GM18517 (cell line): ENCODE results near the gene PTPRN2.

Experiments
- ATAC-seq: cut with Tn5 transposase; IDR thresholded peaks from one replicate; pipeline ENCODE4 v1.9.1; 2021; ENCODE audit warnings: mild to moderate bottlenecking, moderate library complexity; ENCODE audit not compliant: unreplicated experiment

The PTPRN2 gene

DNA sequence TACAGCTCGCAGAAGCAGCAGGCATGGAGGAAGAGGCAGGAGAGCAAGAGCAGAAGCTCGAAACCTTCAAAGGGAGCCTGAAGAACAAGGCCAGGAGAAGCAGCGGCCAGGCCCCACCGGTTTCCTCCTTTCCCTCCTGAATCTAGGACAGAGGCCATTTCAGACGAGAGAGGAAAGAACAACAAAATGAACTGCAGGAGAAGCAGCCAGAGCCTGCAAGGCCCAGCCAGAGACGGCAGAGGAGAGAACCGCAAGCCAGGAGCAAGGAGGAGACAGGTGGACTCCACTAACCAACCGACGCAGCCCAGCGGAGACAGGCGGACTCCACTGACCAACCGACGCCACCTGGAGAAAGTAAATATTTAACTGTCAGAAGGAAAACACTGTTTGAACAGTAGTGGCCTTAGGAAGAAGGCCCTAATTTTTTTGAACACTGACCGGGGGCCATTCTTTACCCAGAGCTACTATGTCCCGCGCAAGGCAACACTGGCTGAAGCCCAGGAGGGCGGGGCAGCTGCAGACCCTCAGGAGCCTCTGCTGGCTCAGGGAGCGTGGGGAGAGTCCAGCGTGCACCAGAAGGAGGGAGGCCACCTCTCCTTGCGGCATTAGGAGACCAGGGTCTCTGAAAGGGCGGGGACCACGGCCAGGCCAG is 559.2 kb downstream of the PTPRN2 start:
- ATAC-seq = no peak

DNA sequence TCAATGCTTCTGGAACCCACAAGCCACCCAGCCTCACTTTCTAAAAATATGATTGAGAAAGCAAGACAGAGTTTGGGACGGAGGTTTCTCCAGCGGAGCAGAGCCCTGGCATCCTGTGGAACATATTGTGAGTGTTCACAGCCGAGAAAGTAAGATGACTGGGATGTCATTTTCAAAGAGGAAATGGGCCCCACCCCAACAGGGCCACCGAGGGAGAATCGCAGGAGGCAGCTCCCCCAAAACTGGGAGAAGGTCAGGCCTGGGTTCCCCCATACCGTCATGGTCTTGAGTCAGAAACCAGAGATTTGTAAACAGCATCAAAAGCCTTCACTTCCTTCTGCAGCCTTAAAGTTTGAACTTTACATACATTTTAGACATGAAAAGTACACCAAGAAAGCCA is 560.0 kb downstream of the PTPRN2 start:
- ATAC-seq = no peak

DNA sequence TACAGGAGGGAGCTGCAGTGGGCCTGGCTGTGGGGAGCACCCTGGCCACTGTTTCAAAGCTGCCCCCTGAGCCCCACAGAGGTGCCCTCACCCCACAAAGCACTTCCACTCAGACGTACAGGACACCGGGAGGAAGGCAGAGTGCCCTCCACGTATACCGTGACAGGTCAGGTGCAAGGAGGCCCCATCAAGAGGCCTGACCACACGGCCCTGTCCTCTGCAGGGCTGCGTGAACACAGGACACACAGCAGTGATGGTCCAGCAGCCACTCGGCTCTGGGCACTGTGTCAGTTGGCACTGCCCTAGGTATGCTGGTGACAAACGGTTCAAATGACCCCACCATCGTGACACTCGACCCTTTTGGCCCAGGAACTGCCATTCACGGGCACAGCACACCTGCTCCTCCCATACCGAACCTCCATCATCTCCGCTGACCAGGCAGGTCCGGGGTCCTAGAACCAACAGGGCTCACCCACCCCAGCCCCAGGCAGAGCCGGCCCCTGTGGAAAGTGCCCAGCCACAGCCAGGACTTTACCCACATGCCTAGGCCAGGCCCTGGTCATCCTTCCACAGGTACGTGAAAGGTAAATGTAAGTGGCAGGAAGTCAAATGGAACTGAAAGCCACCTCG is 560.9 kb downstream of the PTPRN2 start:
- ATAC-seq = no peak

DNA sequence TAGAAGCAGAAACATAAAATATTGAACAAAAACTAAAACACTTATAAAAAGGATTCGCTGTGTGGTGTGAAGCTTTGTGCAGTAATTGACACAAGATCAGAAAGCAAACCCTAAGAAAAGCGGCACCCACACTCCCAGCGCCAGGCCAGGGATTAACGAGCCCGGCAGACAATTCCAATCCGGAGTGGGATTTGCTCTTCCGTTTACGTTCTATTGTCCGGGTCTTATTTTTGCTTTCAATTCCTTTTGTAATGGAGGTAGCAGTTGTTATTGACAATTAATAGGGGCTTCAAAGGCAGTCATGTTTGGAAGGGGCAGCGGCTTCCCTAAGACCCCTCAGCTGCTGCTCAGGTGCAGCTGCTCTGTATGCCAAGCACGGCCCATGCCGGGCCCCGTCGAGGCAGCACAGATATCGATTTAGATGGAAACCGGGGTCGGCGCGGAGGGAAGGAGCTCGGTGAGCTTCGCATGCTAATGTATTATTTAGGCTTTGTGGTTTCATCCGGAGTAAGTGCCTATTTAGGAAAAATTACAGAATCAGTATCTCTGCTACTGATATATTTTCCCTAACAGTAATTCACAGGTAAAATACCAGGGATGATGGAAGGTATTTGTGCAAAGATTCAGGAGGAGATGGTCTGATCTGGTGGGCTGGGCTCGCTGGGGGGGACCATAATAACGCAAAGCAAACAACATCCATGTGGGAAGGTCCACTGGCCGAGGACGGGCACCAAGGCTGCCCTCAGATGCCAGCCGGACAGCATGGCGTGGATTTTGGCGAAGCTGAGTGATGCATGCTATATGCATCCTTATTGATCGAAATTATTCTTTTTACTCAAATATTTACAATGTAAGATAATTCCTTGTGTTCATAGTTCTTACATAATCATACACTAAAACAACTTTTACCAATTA is 561.7 kb downstream of the PTPRN2 start:
- ATAC-seq = no peak

DNA sequence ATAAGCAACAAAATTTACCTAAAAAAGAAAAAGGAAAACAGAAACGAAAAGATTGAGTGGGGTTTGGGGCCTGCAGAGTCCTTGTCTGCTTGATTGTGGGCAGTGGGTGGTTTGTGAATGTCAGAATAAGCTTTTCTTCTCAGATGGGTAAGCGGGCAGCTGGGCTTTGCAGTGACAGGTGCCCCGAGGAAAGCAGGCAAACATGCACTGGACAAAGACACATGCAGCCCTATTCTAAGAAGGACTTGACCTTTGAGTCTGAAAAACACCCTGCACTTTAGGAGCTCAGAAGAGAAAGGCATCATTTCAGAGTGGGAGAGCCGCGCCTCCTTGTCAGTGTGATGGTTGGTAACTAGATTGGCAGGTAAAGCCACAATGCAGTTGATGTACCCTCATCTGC is 562.7 kb downstream of the PTPRN2 start:
- ATAC-seq = no peak

DNA sequence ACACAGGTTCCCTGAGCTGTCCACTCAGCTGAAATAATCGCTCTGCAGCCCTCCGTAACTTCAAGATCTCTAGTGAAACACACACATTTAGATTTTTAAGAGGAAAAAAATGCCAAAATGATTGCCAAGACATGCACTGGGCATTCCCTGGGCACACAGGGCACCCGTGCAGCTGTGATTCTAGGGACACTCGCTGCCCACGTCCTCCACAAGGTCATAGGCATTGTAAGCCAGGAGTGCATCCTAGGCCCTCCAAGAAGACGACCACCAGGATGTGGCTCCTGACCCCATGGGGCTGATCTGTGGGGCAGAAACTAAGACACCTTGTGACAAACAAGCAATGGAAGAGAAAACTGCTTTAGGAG is 563.3 kb downstream of the PTPRN2 start:
- no peak for ATAC-seq

DNA sequence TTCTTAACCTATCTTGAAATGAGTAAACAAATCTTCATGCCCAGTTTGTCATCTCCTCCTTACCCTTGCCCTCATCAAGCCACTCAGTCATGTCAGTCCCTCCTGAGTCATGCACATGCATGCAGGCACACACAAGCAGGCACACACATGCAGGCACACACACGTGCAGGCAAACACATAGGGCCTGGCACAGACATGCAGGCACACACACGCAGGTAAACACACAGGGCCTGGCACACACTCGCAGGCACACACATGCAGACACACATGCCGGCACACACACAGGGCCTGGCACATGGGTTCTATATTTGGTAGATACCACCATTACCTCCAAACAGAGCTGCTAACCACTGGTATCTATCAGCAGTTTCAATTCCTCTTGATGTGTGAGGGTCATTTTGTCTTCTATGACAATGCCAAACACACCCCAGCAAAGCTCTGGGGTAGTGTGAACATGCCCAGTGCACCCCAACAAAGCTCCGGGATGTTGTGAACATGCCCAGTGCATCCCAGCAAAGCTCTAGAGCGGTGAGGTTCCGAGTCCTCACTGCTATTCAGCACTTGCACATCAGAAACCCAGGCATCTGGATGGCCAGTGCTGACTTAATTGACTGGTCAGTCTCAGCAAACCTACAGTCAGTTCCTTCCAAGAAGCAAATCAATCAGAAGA is 563.8 kb downstream of the PTPRN2 start:
- no peak for ATAC-seq

DNA sequence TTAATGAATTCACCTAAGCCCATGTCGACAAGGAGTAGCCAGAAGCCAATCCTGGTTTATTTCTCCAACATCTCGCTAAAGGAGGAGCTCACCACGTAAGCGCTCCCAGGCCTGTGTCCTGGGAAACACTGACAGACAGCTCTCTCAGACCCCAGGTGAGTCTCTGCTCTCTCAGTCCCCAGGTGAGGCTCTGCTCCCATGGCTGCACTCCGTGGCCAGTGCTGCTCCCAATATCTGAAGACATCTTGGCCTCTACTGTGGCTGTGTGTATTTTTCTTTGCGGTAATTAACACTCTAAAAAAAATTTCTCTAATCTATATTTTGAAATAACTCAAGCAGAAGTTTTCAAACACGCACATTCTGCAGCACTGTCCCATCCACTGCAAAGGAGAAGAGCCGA is 564.5 kb downstream of the PTPRN2 start:
- ATAC-seq = no peak

DNA sequence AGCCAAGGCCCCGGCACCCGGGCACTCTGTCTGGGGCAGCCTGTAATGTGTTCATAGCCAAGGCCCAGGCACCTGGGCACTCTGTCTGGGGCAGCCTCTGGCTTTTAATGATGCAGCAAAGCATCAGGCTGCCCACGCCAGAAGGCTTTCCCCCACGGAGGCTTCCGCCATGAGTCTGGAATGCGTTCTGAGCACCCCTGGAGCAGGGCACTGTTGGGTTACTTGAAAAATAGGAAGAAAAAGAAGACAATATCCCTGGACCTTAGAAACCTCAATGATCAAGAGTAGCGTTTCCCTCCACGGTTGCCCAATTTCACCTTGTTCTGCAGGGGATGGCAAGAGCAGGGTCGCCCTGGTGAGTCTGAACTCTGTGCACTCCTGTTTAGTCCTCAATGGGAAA is 565.0 kb downstream of the PTPRN2 start:
- ATAC-seq = no peak

DNA sequence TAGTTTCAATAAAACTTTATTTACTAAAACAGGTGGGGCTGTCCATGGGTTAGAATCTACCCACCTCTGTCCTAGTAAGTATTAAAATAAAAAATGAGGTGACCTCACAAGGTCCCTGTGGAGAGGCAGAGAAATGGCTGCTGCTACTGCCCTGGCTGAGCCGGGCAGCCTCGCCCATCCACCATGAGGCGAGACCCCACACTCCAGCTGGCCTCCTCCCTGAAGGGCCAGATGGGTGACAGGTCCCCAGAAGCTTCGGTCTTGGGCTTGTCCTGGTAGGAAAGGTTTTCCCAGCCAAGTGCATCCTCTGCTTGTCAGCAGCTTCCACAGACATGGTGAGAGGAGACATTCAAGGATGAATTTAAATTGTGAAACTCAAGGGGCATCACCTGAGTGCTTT is 565.8 kb downstream of the PTPRN2 start:
- no peak for ATAC-seq

DNA sequence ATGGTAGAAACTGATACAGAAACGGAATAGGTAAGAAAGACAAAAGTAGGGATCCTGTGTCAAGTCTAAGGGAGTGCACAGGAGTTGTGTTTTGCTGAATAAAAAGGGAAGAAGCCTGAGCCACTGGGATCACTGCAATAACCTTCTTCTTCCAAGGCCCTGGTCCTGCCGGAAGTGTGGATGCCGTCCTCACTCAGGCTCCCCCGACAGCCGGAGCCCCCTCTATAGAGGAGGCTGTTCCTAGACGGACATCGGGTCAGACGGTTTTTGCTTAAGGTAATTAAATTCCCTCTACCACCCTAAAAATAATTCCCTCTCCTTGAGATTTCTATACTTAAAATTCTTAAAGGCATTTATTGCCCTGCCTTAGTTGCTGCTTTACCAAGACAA is 566.9 kb downstream of the PTPRN2 start:
- ATAC-seq = no peak

DNA sequence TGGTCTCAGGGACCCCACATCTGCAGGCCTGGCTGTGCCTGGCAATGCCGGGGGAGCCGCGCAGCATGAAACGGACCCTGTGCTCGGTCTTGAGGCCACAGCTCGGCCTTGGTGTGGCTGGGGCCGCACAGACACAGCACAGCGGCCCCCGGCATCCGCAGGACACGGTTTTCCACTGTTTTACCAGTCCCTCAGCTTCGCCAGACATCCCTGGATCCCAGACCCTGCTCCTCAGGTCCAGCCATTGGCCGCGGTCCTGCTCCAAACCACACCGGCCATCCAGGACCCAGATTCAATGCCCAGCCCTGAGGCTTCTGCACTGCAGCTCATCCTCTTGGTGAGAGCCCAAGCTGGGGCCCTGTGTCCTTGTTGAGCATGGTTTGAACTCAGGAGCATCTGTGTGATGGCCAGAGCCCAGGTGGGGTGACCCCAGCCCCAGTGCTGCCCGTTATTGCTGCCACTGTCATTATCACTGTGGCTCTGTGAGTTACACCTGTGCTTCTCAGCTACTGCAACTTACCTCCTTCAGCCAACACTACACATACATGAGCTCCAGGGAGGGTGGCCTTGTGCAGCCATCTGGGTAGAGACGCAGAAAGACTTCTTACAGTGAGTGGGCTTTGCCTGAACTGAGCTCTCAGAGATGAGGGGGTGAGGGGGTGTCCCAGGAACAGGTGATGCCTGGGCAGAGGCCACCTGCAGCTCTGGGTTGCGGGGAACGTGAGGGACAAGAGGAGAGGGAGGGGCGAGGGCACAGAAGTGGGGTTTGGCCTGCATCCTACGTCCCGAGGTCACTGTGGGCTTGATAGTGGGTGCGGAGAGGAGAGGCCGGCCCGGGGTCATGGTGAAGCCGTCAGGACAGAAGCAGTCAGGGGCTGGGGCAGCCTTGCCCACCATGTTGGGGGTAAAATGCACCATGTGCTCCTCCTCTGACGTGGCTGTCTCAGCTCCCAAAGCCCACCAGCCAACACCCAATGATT is 567.6 kb downstream of the PTPRN2 start:
- ATAC-seq = no peak

DNA sequence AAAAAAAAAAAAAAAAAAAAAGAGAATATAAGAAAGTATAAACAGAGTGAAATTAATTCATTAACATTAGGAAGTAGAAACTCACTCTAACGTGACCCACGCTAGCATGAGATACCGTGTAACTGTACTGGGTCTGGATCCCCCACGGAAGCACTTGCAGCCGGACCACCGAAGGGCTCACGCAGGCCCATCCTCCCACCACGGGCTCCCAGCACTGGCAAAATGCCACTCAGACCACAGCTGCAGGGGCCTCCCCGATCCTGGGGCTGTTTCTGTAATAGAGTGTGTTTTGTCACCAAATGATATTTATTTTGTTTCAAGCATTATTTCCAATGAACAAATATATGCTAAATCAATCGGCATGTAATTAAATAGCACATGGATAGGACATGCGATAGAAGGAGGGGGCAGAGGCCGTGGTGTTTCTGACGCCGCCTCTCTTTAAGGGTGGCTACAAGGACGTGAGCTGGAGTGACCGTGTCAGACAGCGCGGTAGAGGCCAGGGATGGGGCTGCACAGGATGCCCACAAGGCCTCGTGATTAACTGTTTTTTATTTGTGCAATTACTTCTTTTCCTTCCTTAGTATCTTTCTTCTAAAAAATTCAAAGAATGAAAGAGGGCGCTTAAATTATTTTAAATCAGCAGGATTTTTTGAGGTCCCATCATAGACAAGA is 568.5 kb downstream of the PTPRN2 start:
- ATAC-seq = no peak

DNA sequence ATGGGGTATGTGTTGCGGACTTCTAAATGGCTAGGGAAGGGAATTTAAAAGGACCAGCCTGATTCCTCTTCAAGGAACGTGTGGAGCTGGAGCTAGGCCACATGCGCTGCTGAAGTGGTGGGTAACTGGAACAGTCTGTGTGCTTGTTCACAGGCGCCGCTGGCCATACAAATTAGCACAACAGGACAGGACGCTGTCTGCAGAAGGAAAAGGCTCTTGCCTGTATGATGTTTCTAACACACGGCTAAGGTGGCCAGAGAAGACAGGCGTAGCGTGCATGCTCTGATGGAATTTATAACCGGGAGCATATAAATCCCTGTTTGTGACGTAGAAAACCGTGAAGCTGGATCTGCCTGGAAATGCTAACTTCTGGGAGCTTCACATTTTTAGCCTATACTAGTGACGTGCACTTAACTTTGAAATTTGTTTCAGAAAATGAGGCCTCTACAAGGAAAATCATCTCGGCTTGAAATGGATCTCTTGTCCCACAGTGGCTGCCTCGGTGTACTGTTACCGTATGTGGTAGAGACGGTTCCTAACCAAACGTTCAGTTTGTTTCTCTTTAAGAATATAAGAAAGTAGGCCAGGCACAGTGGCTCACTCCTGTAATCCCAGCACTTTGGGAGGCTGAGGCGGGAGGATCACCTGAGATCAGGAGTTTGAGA is 569.4 kb downstream of the PTPRN2 start:
- no peak for ATAC-seq

DNA sequence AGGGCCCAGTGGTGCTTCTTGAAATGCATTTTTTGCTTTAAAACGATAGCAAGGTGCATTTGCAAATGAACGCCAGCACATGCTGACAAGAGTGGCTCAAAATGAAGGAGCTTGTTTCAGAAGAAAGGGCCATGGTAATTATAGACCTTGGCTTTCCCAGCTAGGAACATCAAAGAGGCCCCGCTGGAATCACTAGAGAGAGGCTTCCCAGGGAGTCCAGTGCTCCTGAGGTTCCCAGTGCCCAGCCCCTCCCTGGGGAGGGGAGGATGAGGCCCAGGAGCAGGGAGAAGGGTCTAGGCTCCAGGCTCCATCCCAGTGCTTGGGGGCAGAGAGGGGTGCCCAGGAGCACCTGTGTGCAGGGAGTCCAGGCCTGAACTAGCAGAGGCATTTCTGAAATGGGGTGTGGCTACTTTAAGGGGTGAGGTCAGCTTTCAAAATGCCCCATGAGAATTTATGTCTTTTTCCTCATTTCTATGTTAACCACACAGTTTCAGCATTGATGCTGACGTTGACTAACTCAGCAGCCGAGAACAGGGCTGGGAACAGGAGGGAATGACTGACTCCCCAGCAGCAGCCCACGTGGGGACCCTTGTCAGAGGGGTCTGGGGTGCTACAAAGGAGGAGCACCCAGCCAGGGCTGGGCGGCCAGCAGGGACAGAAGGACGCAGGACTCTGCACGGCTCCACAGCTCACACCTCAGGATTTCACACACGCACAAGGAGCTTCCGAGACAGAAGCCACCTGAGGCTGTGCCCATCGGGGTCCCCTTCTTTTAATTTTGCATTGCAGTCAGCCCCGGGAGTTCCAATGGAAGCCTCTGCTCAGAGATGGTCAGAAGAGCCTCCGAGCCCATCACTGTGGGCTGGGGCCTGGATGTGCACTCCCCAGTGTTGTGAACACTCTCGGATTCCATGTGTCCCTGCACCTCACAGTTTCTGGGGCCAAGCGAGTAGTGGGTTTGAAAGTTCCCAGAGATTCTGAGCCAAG is 570.2 kb downstream of the PTPRN2 start:
- no peak for ATAC-seq

DNA sequence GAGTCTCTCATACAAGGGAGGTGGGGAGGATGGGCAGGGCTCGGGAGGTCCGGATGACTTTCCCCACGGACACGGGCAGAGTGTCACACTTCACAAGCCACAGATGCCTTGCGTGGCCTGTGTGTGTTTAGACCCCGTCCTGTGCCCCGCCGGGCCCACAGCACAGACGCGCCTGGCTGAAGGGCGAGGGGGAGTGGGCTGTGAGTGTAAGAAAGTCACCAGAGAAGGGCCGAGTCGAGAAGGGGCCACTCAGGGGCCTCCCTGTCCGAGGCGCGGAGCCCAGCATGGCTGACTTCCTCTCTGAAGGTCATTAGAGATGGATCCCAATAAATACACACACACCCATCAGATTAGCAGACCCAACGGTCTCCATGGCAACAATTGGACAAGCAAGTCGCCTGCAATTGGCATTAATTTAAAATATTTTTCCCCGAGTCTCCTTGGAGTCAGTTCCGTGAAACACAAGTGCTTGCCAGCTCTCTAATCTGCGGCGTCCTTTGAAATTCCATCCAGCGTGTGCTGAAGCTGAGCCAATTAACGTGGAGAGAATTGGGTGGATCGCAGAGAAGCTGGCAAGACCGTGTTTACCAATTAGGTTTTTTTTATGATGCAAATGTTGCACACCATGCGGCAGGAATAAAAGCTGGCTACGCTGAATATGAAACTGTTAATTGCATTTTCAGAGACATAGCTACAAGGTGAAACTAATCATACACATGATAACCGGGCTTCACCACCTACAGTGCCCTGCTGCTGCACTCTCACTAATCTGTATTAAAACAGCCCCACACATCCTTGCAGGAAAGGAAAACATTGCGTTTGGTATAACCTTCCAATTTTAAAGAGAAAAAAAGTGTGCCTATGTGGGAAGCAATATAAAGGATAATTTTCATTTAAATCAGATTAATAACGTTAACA is 571.2 kb downstream of the PTPRN2 start:
- ATAC-seq = no peak
